HG03575 (cell line): Measurements from ENCODE around the gene FRMD4B.

Source experiments
- ATAC-seq: cut with Tn5 transposase; IDR thresholded peaks from one replicate; pipeline ENCODE4 v1.9.1; 2021; ENCODE audit not compliant: unreplicated experiment, insufficient number of reproducible peaks, low FRiP score; ENCODE audit errors: extremely low read depth

Gene FRMD4B

GRCh38 chr3:69407908-69408307, 22.0 kb upstream of the FRMD4B start:
- ATAC-seq, result no peak

- ATAC-seq, result no peak
These were observed 20.3 kb upstream of the FRMD4B start for GRCh38 chr3:69406163-69406562.

- no peak for ATAC-seq
These were observed 19.2 kb upstream of the FRMD4B start for GRCh38 chr3:69405067-69405466.

GRCh38 chr3:69403454-69403853, 17.6 kb upstream of the FRMD4B start:
- ATAC-seq, result no peak

GRCh38 chr3:69400683-69401082, 14.8 kb upstream of the FRMD4B start:
- no peak for ATAC-seq

- no peak for ATAC-seq
These were observed 7.0 kb upstream of the FRMD4B start for GRCh38 chr3:69392850-69393249.

- ATAC-seq, result no peak
These were observed 6.5 kb upstream of the FRMD4B start for GRCh38 chr3:69392415-69392814.

GRCh38 chr3:69391554-69391953, 5.7 kb upstream of the FRMD4B start:
- no peak for ATAC-seq

- ATAC-seq, result no peak
These were observed 4.9 kb upstream of the FRMD4B start for GRCh38 chr3:69390771-69391170.

GRCh38 chr3:69389520-69390248, 3.8 kb upstream of the FRMD4B start:
- no peak for ATAC-seq

GRCh38 chr3:69388241-69388640, 2.4 kb upstream of the FRMD4B start:
- ATAC-seq, result no peak

- ATAC-seq, result no peak
These were observed 883 bp upstream of the FRMD4B start for GRCh38 chr3:69386556-69387385.

GRCh38 chr3:69385123-69385722, 665 bp downstream of the FRMD4B start:
- no peak for ATAC-seq

GRCh38 chr3:69384326-69384725, 1.6 kb downstream of the FRMD4B start:
- no peak for ATAC-seq

GRCh38 chr3:69379661-69380060, 6.2 kb downstream of the FRMD4B start:
- no peak for ATAC-seq

- ATAC-seq, result no peak
These were observed 7.6 kb downstream of the FRMD4B start for GRCh38 chr3:69378112-69378802.

- ATAC-seq, result no peak
These were observed 8.6 kb downstream of the FRMD4B start for GRCh38 chr3:69377262-69377661.

GRCh38 chr3:69376731-69377130, 9.2 kb downstream of the FRMD4B start:
- ATAC-seq, result no peak

- ATAC-seq, result no peak
These were observed 14.1 kb downstream of the FRMD4B start for GRCh38 chr3:69371816-69372215.
